Astrocyte of the cerebellum (primary cell): ENCODE data around the gene TSEN2.
"Not testable (repeated sequence)": the region's sequence is repeated elsewhere in the genome, so short reads cannot be mapped to it uniquely, and the experiment has no call there.

Experiments
- DNase-seq: peaks from one replicate; pipeline ENCODE4 v3.0.0-alpha.2; 2011; ENCODE audit warnings: low read depth
- H3K4me3 ChIP-seq: 2 replicates; pipeline ENCODE4 v1.5.1; 2011; ENCODE audit warnings: mild to moderate bottlenecking, low read depth, low read length, moderate library complexity
- in situ Hi-C: cut with HindIII; loops from 2 replicates; pipeline ENCODE4 v1.10.0; 2017; ENCODE audit warnings: low sequenced_read_pairs
- TF ChIP-seq, protein P1 (sequence below): IDR thresholded peaks from 2 replicates; pipeline ENCODE4 v1.5.1; 2012; ENCODE audit warnings: low read length, low read depth, moderate library complexity, mild to moderate bottlenecking; ENCODE audit errors: missing control alignments

The TSEN2 gene

DNA sequence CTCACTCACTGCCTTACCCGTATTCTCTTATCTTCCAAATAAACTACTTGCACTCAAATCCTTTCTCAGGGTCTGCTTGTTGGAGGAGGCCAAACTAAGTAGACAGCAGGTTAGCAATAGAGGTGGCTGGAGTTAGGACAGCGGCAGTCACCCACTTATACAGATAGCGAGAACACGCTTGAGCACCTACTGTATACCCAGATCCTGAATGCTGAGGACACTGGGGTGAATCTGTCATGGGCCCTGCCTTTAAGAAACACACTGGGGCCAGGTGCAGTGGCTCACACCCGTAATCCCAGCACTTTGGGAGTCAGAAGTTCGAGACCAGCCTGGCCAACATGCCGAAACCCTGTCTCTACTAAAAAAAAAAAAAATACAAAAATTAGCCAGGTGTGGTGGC, 38.0 kb upstream of the TSEN2 start:
- in situ Hi-C loops = no loop called here
- TF ChIP-seq, protein P1, sequence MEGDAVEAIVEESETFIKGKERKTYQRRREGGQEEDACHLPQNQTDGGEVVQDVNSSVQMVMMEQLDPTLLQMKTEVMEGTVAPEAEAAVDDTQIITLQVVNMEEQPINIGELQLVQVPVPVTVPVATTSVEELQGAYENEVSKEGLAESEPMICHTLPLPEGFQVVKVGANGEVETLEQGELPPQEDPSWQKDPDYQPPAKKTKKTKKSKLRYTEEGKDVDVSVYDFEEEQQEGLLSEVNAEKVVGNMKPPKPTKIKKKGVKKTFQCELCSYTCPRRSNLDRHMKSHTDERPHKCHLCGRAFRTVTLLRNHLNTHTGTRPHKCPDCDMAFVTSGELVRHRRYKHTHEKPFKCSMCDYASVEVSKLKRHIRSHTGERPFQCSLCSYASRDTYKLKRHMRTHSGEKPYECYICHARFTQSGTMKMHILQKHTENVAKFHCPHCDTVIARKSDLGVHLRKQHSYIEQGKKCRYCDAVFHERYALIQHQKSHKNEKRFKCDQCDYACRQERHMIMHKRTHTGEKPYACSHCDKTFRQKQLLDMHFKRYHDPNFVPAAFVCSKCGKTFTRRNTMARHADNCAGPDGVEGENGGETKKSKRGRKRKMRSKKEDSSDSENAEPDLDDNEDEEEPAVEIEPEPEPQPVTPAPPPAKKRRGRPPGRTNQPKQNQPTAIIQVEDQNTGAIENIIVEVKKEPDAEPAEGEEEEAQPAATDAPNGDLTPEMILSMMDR = no peak
- no peak for DNase-seq
- H3K4me3 ChIP-seq = no peak overlapping the region

DNA sequence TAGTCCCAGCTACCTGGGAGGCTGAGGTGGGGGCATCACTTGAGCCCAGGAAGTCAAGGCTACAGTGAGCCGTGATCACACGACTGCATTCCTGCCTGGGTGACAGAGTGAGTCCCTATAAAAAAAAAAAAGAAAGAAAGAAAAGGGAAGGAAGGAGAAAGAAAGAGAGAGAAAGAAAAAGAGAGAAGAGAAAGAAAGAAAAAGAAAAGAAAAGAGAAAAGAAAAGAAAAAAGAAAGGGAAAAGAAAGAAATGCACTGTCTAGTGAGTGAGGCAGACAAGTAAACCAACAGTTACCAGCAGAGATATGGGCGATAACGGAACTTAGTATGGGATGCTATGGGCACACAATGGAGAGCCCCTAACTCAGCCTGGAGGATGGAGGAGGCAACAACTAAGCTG, 37.2 kb upstream of the TSEN2 start:
- no peak overlapping the region for H3K4me3 ChIP-seq
- TF ChIP-seq, protein P1 = no peak
- DNase-seq = no peak
- in situ Hi-C loops = no loop called here

DNA sequence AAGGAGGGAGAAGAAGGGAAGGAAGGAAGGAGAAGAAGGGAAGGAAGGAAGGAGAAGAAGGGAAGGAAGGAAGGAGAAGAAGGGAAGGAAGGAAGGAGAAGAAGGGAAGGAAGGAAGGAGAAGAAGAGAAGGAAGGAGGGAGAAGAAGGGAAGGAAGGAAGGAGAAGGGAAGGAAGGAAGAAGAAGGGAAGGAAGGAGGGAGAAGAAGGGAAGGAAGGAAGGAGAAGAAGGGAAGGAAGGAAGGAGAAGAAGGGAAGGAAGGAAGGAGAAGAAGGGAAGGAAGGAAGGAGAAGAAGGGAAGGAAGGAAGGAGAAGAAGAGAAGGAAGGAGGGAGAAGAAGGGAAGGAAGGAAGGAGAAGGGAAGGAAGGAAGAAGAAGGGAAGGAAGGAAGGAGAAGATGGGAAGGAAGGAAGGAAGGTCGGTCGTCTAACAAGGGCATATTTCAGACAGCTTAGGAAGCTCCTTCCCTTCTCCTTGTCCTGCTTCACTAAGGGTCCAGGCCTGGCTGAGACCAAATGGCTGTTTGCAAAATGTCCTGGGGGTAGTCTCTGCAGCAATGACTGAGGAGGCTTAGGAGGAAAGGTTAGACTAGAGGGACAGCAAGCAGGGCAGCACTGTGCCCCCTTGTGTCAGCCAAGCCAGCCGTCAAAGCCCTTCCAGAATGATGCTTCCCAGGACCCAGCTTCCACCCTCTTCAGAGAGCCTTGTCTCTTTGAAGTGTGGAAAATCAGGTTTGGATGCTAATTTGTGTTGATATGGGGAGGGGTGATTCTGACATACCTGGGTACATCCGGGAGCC, 35.7 kb upstream of the TSEN2 start:
- DNase-seq, H3K4me3 ChIP-seq, in situ Hi-C loops: not testable (repeated sequence)

DNA sequence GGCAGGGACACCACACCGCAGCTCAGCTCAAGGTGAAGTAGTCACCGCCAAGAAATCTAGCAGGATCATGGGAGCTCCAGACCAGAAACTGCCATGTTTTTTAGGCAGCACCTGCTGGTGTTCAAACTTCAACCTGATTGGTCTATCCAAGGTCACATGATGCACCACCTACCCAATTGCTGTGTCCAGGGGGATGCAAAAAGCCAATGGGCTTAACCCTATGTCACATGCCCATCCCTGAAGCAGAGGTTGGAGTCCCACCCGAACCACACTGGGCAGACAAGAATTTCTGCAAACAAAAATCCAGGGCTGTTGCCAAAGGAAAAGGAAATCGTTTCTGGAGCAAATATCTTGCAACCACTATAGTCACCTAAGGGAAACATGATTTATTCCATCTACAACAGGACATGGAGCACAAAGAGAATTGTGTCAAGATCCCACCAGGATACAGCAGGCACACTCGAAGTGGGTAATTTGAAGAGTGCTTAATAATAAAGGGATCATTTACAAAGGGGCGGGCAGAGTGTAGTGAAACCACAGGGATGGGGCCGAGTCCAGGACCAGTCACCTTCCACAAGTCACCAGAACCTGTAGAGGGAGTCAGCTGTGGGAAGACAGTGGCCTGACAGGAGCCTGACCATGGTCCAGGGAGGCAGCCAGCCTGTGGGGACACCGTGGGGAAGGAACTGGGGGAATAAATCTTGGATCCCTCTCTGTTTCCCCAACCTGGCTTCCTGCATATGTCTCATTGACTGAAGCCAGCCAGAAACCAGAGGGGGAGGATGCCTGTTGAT, 34.2 kb upstream of the TSEN2 start:
- in situ Hi-C loops = no loop called here
- H3K4me3 ChIP-seq = no peak overlapping the region
- TF ChIP-seq, protein P1 = no peak
- DNase-seq = no peak

DNA sequence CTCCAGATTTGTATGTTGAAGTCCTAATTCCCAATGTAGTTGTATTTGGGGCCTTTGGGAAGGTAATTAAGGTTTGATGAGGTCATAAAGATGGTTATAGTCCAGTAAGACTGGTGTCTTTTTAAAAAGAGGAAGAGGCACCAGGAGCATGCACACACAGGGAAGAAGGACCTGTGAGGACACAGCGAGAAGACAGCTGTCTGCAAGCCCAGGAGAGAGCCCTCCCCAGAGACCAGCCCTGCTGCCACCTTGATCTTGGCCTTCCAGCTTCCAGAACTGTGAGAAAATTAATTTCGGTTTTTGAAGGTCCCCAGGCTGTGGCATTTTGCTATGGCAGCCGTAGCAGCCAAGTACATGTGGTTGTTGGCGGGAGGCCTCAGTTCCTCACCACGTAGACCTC, 32.8 kb upstream of the TSEN2 start:
- no peak for DNase-seq
- in situ Hi-C loops = no loop called here
- TF ChIP-seq, protein P1 = no peak
- H3K4me3 ChIP-seq = no peak overlapping the region

DNA sequence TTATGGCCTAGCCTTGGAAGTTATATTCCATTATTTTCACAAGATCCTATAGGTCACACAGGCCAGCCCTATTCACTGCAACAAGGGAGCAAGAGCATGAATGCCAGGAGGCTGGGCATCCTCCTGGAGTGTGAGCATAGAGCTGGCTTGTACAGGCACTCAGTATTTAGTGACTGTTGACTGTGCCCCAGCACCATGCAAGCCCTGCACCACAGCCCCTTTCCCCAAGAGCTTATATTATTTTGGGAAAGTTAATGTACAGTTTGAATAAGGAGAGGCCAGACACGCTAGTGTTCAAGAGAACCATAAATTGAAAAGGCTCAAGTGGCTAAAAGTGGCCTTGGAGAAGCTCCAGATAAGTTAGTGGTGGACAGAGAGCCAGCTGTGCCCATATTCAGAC, 32.3 kb upstream of the TSEN2 start:
- in situ Hi-C loops = no loop called here

More for the DNA sequence above, 32.3 kb upstream of the TSEN2 start:
- no peak overlapping the region for H3K4me3 ChIP-seq
- no peak for DNase-seq
- TF ChIP-seq, protein P1 = no peak
